SJSA1 (cell line): ENCODE results near the gene FBXO11. TPM values are rescaled to one million over a fixed set of nuclear protein-coding genes. Genes with fewer than 3 reads are reported as not detected.
"Not testable (repeated sequence)": the region's sequence is repeated elsewhere in the genome, so short reads cannot be mapped to it uniquely, and the experiment has no call there.

Experiments
- DNase-seq, 2 experiments: peaks; one replicate each; pipeline ENCODE4 v3.0.0-alpha.2; 2015 to 2020; ENCODE audit warnings: low spot score in 2 of 2, low read depth in 1 of 2
- H3K27ac ChIP-seq: fragments of 250-450 bp; sonication (Bioruptor Pico); 2 replicates; pipeline ENCODE4 v1.5.1; 2020; ENCODE audit warnings: mild to moderate bottlenecking, moderate library complexity
- H3K27me3 ChIP-seq: fragments of 250-450 bp; sonication (Bioruptor Pico); replicated peaks from 2 replicates; pipeline ENCODE4 v1.5.1; 2020; ENCODE audit warnings: mild to moderate bottlenecking, moderate library complexity
- H3K36me3 ChIP-seq: fragments of 250-450 bp; sonication (Bioruptor Pico); 2 replicates; pipeline ENCODE4 v1.5.1; 2020; ENCODE audit warnings: mild to moderate bottlenecking
- H3K4me1 ChIP-seq: fragments of 250-450 bp; sonication (Bioruptor Pico); replicated peaks from 2 replicates; pipeline ENCODE4 v1.6.1; 2021; ENCODE audit warnings: mild to moderate bottlenecking
- H3K4me3 ChIP-seq: fragments of 250-450 bp; sonication (Bioruptor Pico); 2 replicates; pipeline ENCODE4 v1.5.1; 2020; ENCODE audit warnings: mild to moderate bottlenecking
- H3K9me3 ChIP-seq: fragments of 250-450 bp; sonication (Bioruptor Pico); replicated peaks from 2 replicates; pipeline ENCODE4 v1.5.1; 2020; ENCODE audit warnings: mild to moderate bottlenecking
- total RNA-seq: library from RNA; depleted of rRNA; stranded (reverse); fragments of >200 nt; shearing (Covaris generic); gene quantifications from 2 replicates; pipeline ENCODE4 v1.2.3, GENCODE V29; 2014; rRNA removed

FBXO11 gene
- 31.6 and 44.3 TPM in 2 replicates for total RNA-seq

DNA sequence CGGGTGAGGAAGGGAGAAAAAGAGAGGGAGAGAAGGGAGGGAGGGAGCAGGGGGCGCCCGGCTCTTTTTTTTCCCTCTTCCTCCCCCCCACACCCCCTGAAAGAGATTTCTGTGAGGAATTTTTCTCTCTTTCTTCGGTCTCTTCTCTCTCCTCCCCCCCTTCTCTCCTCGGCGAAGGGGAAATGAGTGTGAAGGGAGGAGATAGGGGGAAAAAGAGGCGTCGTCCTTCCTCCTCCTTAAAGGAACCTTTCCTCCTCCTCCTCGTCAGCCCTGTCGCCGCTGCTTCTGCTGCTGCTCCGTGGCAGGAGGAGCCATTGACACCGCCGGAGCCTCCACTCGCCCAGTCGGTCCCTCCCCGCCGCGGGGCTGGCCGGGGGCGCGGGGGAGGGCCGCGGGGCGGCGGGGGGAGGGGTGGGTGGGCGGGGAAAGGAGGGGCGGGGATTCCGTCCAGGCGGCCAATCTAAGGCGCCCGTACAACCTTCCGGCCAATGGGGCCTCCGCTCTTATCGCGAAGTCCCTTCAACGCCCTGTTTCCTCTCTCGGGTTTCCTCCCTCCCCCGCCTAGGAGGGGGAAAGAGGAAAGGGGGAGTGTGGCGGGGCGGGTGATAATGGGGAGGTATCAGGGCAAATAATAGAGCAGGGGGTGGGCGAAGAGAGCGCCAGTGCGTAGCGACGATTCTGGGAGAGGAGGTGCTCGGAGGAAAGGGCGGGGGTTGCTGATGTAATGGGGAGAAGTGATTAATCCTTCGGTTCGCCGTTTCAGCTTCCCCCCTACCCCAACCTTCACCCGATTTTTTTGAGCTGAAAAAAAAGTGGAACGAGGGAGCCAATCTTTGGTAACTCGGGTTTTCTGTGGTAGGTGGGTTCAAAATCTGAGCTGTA lies at the start of gene FBXO11:
TSS of gene FBXO11 (minus strand) at position 342 of the 882 bp plus-strand sequence. CDS start 778 bp downstream, outside the sequence.
- peaks cover 3% of the 10 kb centered on the region; the same call in 1 of the 2 replicates for H3K36me3 ChIP-seq
- no peaks in the 10 kb centered on the region for H3K27me3 ChIP-seq
- no peaks in the 10 kb centered on the region for H3K9me3 ChIP-seq
- DNase-seq: peak; percentile 93 to 98
- peak within 1 kb of the TSS; percentile 78 for H3K4me3 ChIP-seq
- peak within 1 kb of the TSS; percentile 89 for H3K27ac ChIP-seq
- peaks cover 9% of the 10 kb centered on the region; the same call in 1 of the 2 replicates for H3K4me1 ChIP-seq

DNA sequence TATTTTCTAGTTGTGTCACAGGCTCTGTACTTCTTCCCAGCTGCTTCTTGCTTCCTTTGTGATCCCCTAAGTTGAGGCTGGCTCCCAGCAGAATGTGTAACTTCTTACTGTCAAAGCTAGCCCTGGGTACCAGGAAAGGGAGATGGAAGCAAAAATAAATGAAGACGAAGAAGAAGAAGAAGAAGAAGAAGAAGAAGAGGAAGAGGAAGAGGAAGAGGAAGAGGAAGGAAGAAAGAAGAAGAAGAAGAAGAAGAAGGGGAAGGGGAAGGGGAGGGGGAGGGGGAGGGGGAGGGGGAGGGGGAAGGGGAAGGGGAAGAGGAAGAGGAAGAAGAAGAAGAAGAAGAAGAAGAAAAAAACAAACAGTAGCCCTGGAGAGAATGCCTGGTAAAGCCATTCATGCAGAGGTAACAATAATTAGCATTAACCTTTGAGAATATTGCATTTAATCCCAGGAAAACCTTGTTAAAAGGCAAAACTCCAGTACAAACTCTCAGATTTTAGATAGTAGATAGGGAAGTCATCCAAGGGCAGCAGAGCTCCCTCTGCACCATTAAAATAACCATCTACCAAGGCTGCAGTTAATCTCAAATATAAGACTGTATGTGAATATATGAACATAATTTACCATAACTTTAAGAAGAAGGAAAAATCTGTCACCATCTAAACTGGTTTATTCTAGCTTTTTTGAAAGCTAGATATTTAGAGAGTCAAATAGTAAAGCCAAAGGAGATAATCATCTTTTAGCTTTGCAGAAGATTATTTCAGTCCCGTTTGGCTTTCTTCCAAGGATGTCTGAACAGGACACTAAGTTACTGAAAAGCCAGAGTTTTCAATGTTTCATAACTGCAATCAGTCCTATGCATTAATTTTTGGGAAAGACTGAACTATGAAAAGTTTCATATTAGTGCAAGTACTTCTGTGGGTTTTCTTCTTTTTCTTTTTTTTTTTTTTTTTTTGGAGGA lies 44.3 kb upstream of the FBXO11 start:
- Histone ChIP-seq H3K27me3 (no peaks in the 10 kb centered on the region), H3K36me3 (no peaks in the 10 kb centered on the region), H3K9me3 (no peaks in the 10 kb centered on the region), H3K4me3 (no peak overlapping the region), H3K4me1 (no peaks in the 10 kb centered on the region), H3K27ac (no peak overlapping the region)
- DNase-seq: no peak

DNA sequence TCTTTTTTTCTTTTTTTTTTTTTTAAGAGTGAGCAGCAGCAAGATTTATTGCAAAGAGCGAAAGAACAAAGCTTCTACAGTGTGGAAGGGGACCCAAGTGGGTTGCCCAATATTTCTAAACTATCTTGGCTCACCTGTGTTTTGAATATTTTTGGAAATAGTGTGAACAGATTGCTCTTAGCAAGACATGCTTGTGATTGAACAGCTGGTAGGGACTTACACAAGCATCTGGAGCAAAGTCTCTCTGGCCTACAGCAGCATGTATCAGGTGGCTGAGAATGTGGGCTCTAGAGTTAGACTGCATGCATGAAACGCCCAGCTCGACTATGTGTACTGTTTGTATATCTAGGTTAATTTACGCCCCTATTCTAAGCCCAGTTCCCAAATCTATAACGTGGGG lies 40.3 kb upstream of the FBXO11 start:
- no peaks in the 10 kb centered on the region for H3K4me1 ChIP-seq
- H3K4me3 ChIP-seq: no peak overlapping the region
- H3K27me3 ChIP-seq: no peaks in the 10 kb centered on the region
- no peaks in the 10 kb centered on the region for H3K36me3 ChIP-seq
- H3K27ac ChIP-seq: no peak overlapping the region
- DNase-seq: no peak
- no peaks in the 10 kb centered on the region for H3K9me3 ChIP-seq

DNA sequence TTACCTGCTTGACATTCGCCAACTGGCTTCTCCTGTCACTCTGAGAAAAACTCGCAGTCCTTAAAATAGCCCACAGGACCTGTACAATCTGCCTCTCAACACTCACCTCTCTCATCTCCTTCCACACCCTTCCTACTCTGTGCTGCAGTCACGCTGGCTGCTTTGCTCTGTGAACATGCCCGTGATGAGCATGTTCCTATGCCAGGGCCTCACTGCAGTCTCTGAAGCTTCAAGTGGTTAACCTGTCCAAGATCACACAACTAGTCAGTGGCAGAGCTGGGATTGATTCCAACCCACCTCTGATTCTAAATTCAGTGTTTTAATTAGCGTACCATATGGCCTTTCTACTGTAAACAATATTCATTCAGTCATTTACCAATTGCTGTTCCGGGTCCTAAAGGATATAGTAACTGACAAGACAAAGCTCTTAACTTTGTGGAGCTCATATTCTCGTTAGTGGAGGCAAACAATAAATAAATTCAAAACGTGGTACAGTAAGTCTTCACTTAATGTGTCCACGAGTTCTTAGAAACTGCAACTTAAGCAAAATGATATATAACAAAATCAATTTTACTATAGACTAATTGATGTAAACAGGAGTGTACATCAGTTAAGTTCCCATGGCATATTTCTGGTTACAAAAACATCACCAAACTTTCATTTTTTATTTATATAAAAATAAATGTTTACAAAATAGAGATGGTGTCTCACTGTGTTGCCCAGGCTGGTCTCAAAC lies 38.9 kb upstream of the FBXO11 start:
- DNase-seq: no peak
- no peak overlapping the region for H3K4me3 ChIP-seq
- no peaks in the 10 kb centered on the region for H3K4me1 ChIP-seq
- H3K9me3 ChIP-seq: no peaks in the 10 kb centered on the region
- no peaks in the 10 kb centered on the region for H3K36me3 ChIP-seq
- H3K27ac ChIP-seq: no peak overlapping the region
- no peaks in the 10 kb centered on the region for H3K27me3 ChIP-seq

DNA sequence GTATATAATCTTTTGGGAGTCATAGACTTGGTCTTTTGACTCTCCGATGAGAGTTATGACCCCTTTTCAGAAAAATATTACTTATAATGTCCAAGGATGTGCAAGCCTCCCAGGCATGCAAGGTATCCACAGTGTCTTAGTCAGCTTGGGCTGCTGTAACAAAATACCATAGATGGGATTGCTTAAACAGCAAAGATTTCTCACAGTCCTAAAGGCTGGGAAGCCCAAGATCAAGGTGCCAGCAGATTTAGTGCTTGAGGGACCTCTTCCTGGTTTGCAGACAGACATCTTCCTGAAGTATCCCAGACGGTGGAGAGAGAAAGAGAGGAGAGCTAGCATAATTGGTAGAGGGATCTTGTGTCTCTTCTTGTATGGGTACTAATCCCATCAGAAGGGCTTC lies 35.6 kb upstream of the FBXO11 start:
- no peak overlapping the region for H3K4me3 ChIP-seq
- no peak for DNase-seq
- no peaks in the 10 kb centered on the region for H3K36me3 ChIP-seq
- no peaks in the 10 kb centered on the region for H3K4me1 ChIP-seq
- no peaks in the 10 kb centered on the region; the same call in 1 of the 2 replicates for H3K27me3 ChIP-seq
- no peak overlapping the region for H3K27ac ChIP-seq
- no peaks in the 10 kb centered on the region for H3K9me3 ChIP-seq

DNA sequence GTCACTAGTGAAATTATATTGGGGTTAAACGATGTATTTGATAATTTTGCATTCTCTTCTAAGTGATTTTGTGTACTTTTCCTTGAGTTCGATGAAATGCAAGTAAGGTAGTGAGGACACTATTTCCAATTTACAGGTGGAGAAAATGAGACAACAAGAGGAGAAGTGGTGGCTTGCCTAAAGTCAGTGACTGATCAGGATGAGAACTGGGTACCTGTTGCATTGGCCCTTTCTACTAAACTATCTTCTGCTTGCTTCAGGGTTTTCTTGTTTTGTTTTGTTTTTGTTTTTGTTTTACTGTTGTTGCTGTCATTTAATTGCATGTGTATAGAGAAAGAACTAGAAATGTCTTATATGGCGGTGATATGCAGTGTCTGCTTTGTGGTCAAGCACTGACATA lies 31.4 kb upstream of the FBXO11 start:
- H3K4me3 ChIP-seq: no peak overlapping the region
- no peak overlapping the region for H3K27ac ChIP-seq
- no peaks in the 10 kb centered on the region for H3K36me3 ChIP-seq
- no peak for DNase-seq
- no peaks in the 10 kb centered on the region for H3K4me1 ChIP-seq
- H3K9me3 ChIP-seq: no peaks in the 10 kb centered on the region
- H3K27me3 ChIP-seq: no peaks in the 10 kb centered on the region; the same call in 1 of the 2 replicates

DNA sequence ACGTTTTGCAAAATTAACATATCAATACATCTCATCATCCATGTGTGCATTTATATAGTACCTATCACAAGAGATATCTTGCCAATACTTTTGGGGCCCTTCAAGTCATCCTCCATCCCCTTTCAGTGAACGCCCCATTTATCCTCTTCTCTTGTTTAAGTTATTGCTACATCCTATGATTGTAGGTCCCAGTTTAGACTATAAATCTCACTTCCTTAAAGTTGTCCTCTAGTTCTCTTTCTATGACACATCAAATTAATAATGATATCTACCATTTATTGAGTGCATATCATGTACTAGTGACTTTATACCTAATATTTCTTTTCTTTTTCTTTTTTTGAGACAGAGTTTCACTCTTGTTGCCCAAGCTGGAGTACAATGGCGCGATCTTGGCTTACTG lies 28.8 kb upstream of the FBXO11 start:
- Histone ChIP-seq H3K27ac (no peak overlapping the region), H3K27me3 (no peaks in the 10 kb centered on the region; the same call in 1 of the 2 replicates), H3K4me3 (no peak overlapping the region), H3K4me1 (no peaks in the 10 kb centered on the region), H3K9me3 (no peaks in the 10 kb centered on the region), H3K36me3 (no peaks in the 10 kb centered on the region)
- no peak for DNase-seq

DNA sequence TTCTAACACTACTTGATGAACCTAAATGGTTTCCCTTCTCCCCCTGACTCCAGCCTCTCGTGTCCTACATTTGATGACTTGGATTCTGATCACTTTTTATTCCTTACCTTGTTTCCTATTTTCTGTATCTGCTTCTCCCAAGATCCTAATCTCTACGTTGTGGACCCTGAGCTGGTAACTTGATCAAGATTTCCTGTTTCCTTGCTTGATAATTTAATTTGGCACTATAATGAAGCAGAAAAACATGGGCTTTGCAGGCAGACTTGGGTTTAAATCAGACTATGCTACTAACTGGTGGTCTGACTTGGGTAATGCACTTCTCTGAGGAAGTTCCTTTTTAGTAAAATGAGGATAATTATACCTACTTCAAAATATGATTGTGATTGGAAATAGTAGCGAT lies 11.7 kb upstream of the FBXO11 start:
- Histone ChIP-seq H3K27ac (no peak overlapping the region), H3K9me3 (no peaks in the 10 kb centered on the region), H3K36me3 (no peaks in the 10 kb centered on the region), H3K4me1 (no peaks in the 10 kb centered on the region), H3K27me3 (no peaks in the 10 kb centered on the region), H3K4me3 (no peak overlapping the region)
- no peak for DNase-seq

DNA sequence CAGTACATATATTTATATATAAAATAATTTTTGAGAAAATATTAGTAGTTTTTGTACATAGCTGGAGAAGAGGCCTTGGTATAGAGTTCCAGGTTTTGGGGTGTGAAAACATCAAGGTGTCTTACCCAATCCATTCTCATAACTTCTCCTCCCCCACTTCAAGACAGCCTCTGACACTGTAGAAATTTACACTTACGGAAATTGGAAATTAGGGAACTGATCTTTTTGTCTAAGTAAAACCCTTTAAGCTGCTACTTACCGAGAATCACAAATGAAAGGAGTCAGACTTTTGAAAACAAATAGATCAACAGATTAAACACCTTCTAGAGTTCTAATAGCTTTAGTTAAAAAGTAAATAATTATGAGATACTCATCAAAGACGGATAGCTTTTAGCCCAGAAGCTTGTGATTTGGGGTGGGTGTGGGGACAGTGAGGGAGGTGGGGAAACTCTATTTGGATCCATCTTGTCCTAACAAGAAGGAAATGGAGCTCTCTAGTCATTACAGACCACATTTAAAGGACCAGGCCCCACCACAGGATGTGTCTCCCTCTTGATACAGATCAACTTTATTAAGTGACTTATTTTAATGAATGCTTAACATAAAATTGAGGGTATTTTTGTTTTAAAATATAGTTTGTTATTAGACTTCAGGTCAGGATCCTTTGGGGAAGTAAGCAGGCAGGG lies 11.1 kb upstream of the FBXO11 start:
- Histone ChIP-seq H3K9me3 (no peaks in the 10 kb centered on the region), H3K27ac (no peak overlapping the region), H3K4me1 (no peaks in the 10 kb centered on the region), H3K27me3 (no peaks in the 10 kb centered on the region), H3K36me3 (no peaks in the 10 kb centered on the region), H3K4me3 (no peak overlapping the region)
- no peak for DNase-seq

GRCh38 chr2:47916412-47916811 lies 10.1 kb upstream of the FBXO11 start:
- Histone ChIP-seq H3K36me3 (no peaks in the 10 kb centered on the region), H3K9me3 (no peaks in the 10 kb centered on the region), H3K4me1 (no peaks in the 10 kb centered on the region), H3K27me3 (no peaks in the 10 kb centered on the region), H3K4me3 (no peak overlapping the region), H3K27ac (no peak overlapping the region)
- no peak for DNase-seq

GRCh38 chr2:47910662-47911061 lies 4.4 kb upstream of the FBXO11 start:
- not testable (repeated sequence) for H3K4me1 ChIP-seq, H3K36me3 ChIP-seq, DNase-seq, H3K9me3 ChIP-seq, H3K4me3 ChIP-seq, H3K27me3 ChIP-seq, H3K27ac ChIP-seq

- H3K36me3 ChIP-seq: peaks cover 3% of the 10 kb centered on the region; the same call in 1 of the 2 replicates
- no peaks in the 10 kb centered on the region for H3K9me3 ChIP-seq
- no peak overlapping the region for H3K4me3 ChIP-seq
- peaks cover 4% of the 10 kb centered on the region; the same call in 1 of the 2 replicates for H3K4me1 ChIP-seq
- DNase-seq: no peak
- no peak overlapping the region for H3K27ac ChIP-seq
- no peaks in the 10 kb centered on the region for H3K27me3 ChIP-seq
Observed at GRCh38 chr2:47908682-47909081, 2.4 kb upstream of the FBXO11 start.
